Measurements from ENCODE around the gene PDE9A.

DNA sequence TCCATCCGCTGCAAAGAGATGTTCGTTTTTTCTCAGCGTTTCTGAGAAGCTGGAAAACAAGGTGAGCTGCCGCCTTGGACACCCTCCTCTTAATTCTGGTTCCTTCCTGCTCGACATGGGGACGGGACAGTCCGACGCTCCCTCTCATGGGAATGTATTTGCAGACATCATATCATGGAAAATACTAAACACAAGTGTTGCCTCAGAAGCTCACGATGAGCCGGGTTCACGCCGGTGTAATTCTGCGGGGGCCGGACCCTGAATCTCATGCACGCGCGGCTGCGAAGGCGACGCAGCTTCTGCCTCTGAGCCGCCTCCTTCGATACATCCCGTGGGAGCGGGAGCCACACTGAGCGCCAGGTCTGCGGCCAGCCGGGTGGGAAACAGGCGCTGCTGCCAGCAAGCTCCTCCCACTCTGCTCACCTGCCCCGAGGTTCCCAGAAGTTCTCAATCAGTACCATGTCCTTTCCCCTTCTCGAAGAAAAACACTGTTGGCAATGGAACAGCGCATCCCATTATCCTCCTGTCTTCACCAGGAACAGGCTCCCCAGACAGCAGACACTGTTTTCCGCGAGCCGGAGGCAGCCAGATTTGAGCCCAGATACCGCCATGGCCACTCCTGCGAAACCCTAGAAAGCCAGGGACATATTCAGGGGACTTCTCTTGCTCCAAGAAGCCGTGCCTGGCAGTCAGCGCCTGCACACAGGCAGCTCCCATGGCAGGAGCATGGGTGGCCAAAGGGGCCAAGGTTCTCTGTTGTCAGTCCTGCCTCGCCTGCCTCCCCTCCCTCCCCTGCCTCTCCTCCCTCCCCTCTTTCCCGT lies 127.9 kb downstream of the PDE9A start:
- TF ChIP-seq POLR2A (IDR thresholded peaks at IDR 0.05; ENCODE audit: low read depth, low read length) (no peak), POLR2AphosphoS5 (IDR thresholded peaks at IDR 0.05; ENCODE audit: low read depth, low read length) (no peak), TAF1 (IDR thresholded peaks at IDR 0.05; ENCODE audit: low read depth, low read length) (no peak), PAX5 (IDR thresholded peaks at IDR 0.05; ENCODE audit: insufficient read depth, low read length, severe bottlenecking) (no peak), SPI1 (IDR thresholded peaks at IDR 0.05; ENCODE audit: low read depth, low read length) (no peak)
